HCT116 (cell line): ENCODE results near the gene TGM1. TPM values are rescaled to one million over a fixed set of nuclear protein-coding genes. Genes with fewer than 3 reads are reported as not detected.

Source experiments
- ATAC-seq: fragments of 200-7000 bp; cut with Tn5 transposase; 2 replicates; pipeline ENCODE4 v1.9.1; 2020; ENCODE audit warnings: mild to moderate bottlenecking, moderate library complexity
- BruUV-seq: library from RNA; stranded (reverse); fragments of 400-500 nt; replicated peaks from 2 replicates; lab custom pipeline; 2021; lab: Mats Ljungman, UMichigan
- CTCF ChIA-PET: fragments of 300-600 bp; sonication (Branson Sonifier 250); formaldehyde crosslinking; loops from one replicate; lab custom pipeline; 2021; ENCODE audit warnings: antibody characterized with exemption; lab: Charles Lee
- POLR2A ChIA-PET: fragments of 300-600, 350-600 bp; sonication (Branson Sonifier 250); formaldehyde crosslinking; loops from one replicate; lab custom pipeline; 2021; ENCODE audit warnings: antibody characterized with exemption; lab: Charles Lee
- RAD21 ChIA-PET, 2 experiments: fragments of 300-600 bp; sonication (Branson Sonifier 250); formaldehyde crosslinking; loops; one replicate each; lab custom pipeline; 2023; ENCODE audit warnings: low total read pairs in 2 of 2; ENCODE audit not compliant: uncharacterized antibody in 2 of 2, unreplicated experiment in 2 of 2, low non-redundant PET in 1 of 2; lab: Charles Lee
- DNase-seq: peaks from one replicate; pipeline ENCODE4 v3.0.0-alpha.2; 2010; ENCODE audit warnings: low read depth, low spot score
- H2AFZ ChIP-seq: fragments of 200-600 bp; shearing (Covaris generic), sonication (generic); 2 replicates; pipeline ENCODE4 v1.6.1; 2017; ENCODE audit warnings: low read depth, mixed run types, mixed read lengths, antibody characterized with exemption, low read length; ENCODE audit not compliant: poor library complexity, severe bottlenecking
- H3K27ac ChIP-seq: 2 replicates; pipeline ENCODE4 v1.5.1; 2012; ENCODE audit warnings: low read depth, low read length
- H3K27me3 ChIP-seq: fragments of 200-600 bp; sonication (generic); 2 replicates; pipeline ENCODE4 v1.6.1; 2016; ENCODE audit warnings: mixed run types, low read length, mixed read lengths; ENCODE audit not compliant: insufficient read depth
- H3K36me3 ChIP-seq, 2 experiments: fragments of 200-500 bp in 1 of 2; fragments of 200-600 bp in 1 of 2; sonication (Bioruptor generic) in 1 of 2; sonication (generic) in 1 of 2; 2 replicates each; pipeline versions ENCODE4 v1.5.1 to v1.6.1; 2014 to 2016; ENCODE audit warnings: low read length in 2 of 2, inconsistent platforms in 1 of 2, mixed read lengths in 1 of 2, mixed run types in 1 of 2; ENCODE audit not compliant: insufficient read depth in 2 of 2, control insufficient read depth in 1 of 2
- H3K4me1 ChIP-seq, 2 experiments: fragments of 200-600 bp in 1 of 2; sonication (generic) in 1 of 2; 2 replicates each; pipeline versions ENCODE4 v1.5.1 to v1.6.1; 2012 to 2017; ENCODE audit warnings: low read length in 2 of 2, inconsistent platforms in 1 of 2, mild to moderate bottlenecking in 1 of 2, mixed read lengths in 1 of 2, mixed run types in 1 of 2, moderate library complexity in 1 of 2; ENCODE audit not compliant: insufficient read depth in 2 of 2, control insufficient read depth in 1 of 2
- H3K4me2 ChIP-seq: fragments of 200-600 bp; sonication (generic); 2 replicates; pipeline ENCODE4 v1.6.1; 2017; ENCODE audit warnings: mixed run types, low read length, mixed read lengths
- H3K4me3 ChIP-seq, 2 experiments: fragments of 200-600 bp in 1 of 2; sonication (generic) in 1 of 2; replicated peaks in 1 of 2; 2 replicates each; pipeline ENCODE4 v1.5.1; 2011 to 2016; ENCODE audit warnings: low read length in 2 of 2, control low read depth in 1 of 2, low read depth in 1 of 2, mild to moderate bottlenecking in 1 of 2, mixed read lengths in 1 of 2, mixed run types in 1 of 2
- H3K79me2 ChIP-seq: fragments of 200-600 bp; sonication (generic); 2 replicates; pipeline ENCODE4 v1.6.1; 2017; ENCODE audit warnings: mild to moderate bottlenecking, mixed run types, low read length, moderate library complexity, mixed read lengths; ENCODE audit not compliant: insufficient read depth
- H3K9ac ChIP-seq: fragments of 200-600 bp; sonication (generic); 2 replicates; pipeline ENCODE4 v1.6.1; 2016; ENCODE audit warnings: low read length, mixed read lengths
- H3K9me2 ChIP-seq: fragments of 200-600 bp; sonication (generic), shearing (Covaris generic); 2 replicates; pipeline ENCODE4 v1.6.1; 2017; ENCODE audit warnings: mixed run types, mild to moderate bottlenecking, moderate library complexity; ENCODE audit not compliant: insufficient read depth
- H3K9me3 ChIP-seq, 2 experiments: fragments of 200-500 bp in 1 of 2; fragments of 200-600 bp in 1 of 2; sonication (Bioruptor generic) in 1 of 2; sonication (generic) in 1 of 2; 2 replicates each; pipeline ENCODE4 v1.6.1; 2014 to 2017; ENCODE audit warnings: low read length in 2 of 2, mixed read lengths in 2 of 2, inconsistent platforms in 1 of 2, low read depth in 1 of 2, mild to moderate bottlenecking in 1 of 2, mixed run types in 1 of 2, moderate library complexity in 1 of 2; ENCODE audit not compliant: control insufficient read depth in 1 of 2, insufficient read depth in 1 of 2
- H4K20me1 ChIP-seq: fragments of 200-600 bp; sonication (generic), shearing (Covaris generic); 2 replicates; pipeline ENCODE4 v1.6.1; 2017; ENCODE audit warnings: mixed run types, mild to moderate bottlenecking, moderate library complexity; ENCODE audit not compliant: insufficient read depth
- CEBPB ChIP-seq: IDR thresholded peaks from 2 replicates; pipeline ENCODE4 v1.6.1; 2012; ENCODE audit warnings: low read depth
- EGR1 ChIP-seq: IDR thresholded peaks from 2 replicates; pipeline ENCODE4 v1.6.1; 2012; ENCODE audit warnings: low read depth
- ELF1 ChIP-seq: IDR thresholded peaks from 2 replicates; pipeline ENCODE4 v1.6.1; 2012; ENCODE audit warnings: low read depth, borderline replicate concordance
- EZH2 ChIP-seq: fragments of 200-600 bp; sonication (generic); IDR thresholded peaks from 2 replicates; pipeline ENCODE4 v1.6.1; 2017; ENCODE audit warnings: antibody characterized with exemption, mixed run types
- EZH2phosphoT487 ChIP-seq: fragments of 200-600 bp; IDR thresholded peaks from 2 replicates; pipeline ENCODE4 v1.6.1; 2018; ENCODE audit warnings: antibody characterized with exemption, borderline replicate concordance
- FOSL1 ChIP-seq: IDR thresholded peaks from 2 replicates; pipeline ENCODE4 v1.6.1; 2012; ENCODE audit warnings: low read depth
- POLR2A ChIP-seq: IDR thresholded peaks from 2 replicates; pipeline ENCODE4 v1.7.0; 2011; ENCODE audit warnings: borderline replicate concordance; ENCODE audit not compliant: insufficient read depth, insufficient read length; ENCODE audit errors: extremely low read depth
- POLR2AphosphoS5 ChIP-seq: IDR thresholded peaks from 2 replicates; pipeline ENCODE4 v1.6.1; 2011; ENCODE audit warnings: mild to moderate bottlenecking, low read depth, low read length, moderate library complexity
- RAD21 ChIP-seq: IDR thresholded peaks from 2 replicates; pipeline ENCODE4 v1.6.1; 2012; ENCODE audit warnings: low read depth, mild to moderate bottlenecking
- SIN3A ChIP-seq: IDR thresholded peaks from 2 replicates; pipeline ENCODE4 v1.6.1; 2012; ENCODE audit warnings: low read depth
- SP1 ChIP-seq: IDR thresholded peaks from 2 replicates; pipeline ENCODE4 v1.6.1; 2012; ENCODE audit warnings: low read depth
- TCF7L2 ChIP-seq: IDR thresholded peaks from 2 replicates; pipeline ENCODE4 v1.7.0; 2011; ENCODE audit warnings: borderline replicate concordance, inconsistent platforms; ENCODE audit not compliant: insufficient read depth, insufficient read length; ENCODE audit errors: extremely low read depth
- YY1 ChIP-seq: IDR thresholded peaks from 2 replicates; pipeline ENCODE4 v1.6.1; 2011; ENCODE audit warnings: low read length, low read depth, moderate library complexity, mild to moderate bottlenecking; ENCODE audit not compliant: insufficient replicate concordance; ENCODE audit errors: extremely low read depth
- ZFX ChIP-seq: fragments of 450-650 bp; IDR thresholded peaks from 2 replicates; pipeline ENCODE4 v1.6.1; 2017
- ZNF274 ChIP-seq: fragments of 200-500 bp; sonication (Bioruptor generic); IDR thresholded peaks from 2 replicates; pipeline ENCODE4 v1.6.1; 2014; ENCODE audit warnings: mild to moderate bottlenecking, low read depth, low read length, inconsistent platforms
- intact Hi-C: fragments of 100-400 bp; cut with micrococcal nuclease; formaldehyde crosslinking; loops from 2 replicates; pipeline ENCODE4 v1.10.0; 2022
- total RNA-seq: library from RNA; stranded (reverse); gene quantifications from one replicate; pipeline ENCODE4 v1.2.1, GENCODE V29; 2021; ENCODE audit not compliant: unreplicated experiment
- TF ChIP-seq, protein P1 (sequence below): IDR thresholded peaks from 2 replicates; pipeline ENCODE4 v1.6.1; 2011; ENCODE audit warnings: mild to moderate bottlenecking, low read length, moderate library complexity; ENCODE audit not compliant: insufficient replicate concordance; ENCODE audit errors: extremely low read depth
- TF ChIP-seq, protein P2 (sequence below): IDR thresholded peaks from 2 replicates; pipeline ENCODE4 v1.6.1; 2012; ENCODE audit warnings: low read depth
- TF ChIP-seq, protein P3 (sequence below): IDR thresholded peaks from 2 replicates; pipeline ENCODE4 v1.6.1; 2012
- TF ChIP-seq, protein P4 (sequence below): IDR thresholded peaks from 2 replicates; pipeline ENCODE4 v1.6.1; 2012

Gene TGM1
- total RNA-seq, 1 experiment from 2014 or later = 5.6 TPM

DNA sequence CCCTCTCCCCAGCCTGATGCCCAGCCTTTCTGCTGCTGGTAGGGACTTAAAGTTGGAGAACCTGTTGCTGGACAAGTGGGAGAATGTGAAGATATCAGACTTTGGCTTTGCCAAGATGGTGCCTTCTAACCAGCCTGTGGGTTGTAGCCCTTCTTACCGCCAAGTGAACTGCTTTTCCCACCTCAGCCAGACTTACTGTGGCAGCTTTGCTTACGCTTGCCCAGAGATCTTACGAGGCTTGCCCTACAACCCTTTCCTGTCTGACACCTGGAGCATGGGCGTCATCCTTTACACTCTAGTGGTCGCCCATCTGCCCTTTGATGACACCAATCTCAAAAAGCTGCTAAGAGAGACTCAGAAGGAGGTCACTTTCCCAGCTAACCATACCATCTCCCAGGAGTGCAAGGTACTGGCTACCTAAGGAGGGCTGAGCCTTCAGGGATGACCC is 55.8 kb downstream of the TGM1 start:
- no peaks in the 10 kb centered on the region for H3K4me1 ChIP-seq
- no peak for ATAC-seq
- no peak overlapping the region for H3K27ac ChIP-seq
- no peak overlapping the region for H3K9ac ChIP-seq
- H3K9me2 ChIP-seq = no peaks in the 10 kb centered on the region
- H3K27me3 ChIP-seq = no peaks in the 10 kb centered on the region
- peaks cover 7% of the 10 kb centered on the region; the same call in 1 of the 2 replicates for H3K79me2 ChIP-seq
- H3K4me2 ChIP-seq = no peak overlapping the region
- peaks cover 3 to 5% of the 10 kb centered on the region in 2 experiments; a peak in 1 of 4 replicates for H3K9me3 ChIP-seq
- DNase-seq = no peak
- RAD21 ChIA-PET = no interaction called here
- no peak overlapping the region for H2AFZ ChIP-seq
- H3K4me3 ChIP-seq = no peak overlapping the region
- no peaks in the 10 kb centered on the region for H4K20me1 ChIP-seq
- H3K36me3 ChIP-seq = peaks cover 20 to 34% of the 10 kb centered on the region in 2 experiments
- POLR2A ChIA-PET = interaction anchor here (1.9 kb wide), 1 partner anchor 12 kb away, joined by 4 read pairs; the partner anchor contains the start of gene TM9SF1
- intact Hi-C loops = no loop called here
- no TSS peak for BruUV-seq
- CTCF ChIA-PET = no interaction called here
- no peak for TF ChIP-seq ZFX
- no peak for TF ChIP-seq YY1
- no peak for TF ChIP-seq SIN3A
- no peak for TF ChIP-seq POLR2AphosphoS5
- TF ChIP-seq EZH2 = no peak
- TF ChIP-seq POLR2A = no peak
- TF ChIP-seq EGR1 = no peak
- TF ChIP-seq SP1 = no peak
- TF ChIP-seq, protein P1, sequence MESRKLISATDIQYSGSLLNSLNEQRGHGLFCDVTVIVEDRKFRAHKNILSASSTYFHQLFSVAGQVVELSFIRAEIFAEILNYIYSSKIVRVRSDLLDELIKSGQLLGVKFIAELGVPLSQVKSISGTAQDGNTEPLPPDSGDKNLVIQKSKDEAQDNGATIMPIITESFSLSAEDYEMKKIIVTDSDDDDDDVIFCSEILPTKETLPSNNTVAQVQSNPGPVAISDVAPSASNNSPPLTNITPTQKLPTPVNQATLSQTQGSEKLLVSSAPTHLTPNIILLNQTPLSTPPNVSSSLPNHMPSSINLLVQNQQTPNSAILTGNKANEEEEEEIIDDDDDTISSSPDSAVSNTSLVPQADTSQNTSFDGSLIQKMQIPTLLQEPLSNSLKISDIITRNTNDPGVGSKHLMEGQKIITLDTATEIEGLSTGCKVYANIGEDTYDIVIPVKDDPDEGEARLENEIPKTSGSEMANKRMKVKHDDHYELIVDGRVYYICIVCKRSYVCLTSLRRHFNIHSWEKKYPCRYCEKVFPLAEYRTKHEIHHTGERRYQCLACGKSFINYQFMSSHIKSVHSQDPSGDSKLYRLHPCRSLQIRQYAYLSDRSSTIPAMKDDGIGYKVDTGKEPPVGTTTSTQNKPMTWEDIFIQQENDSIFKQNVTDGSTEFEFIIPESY = no peak
- no peak for TF ChIP-seq EZH2phosphoT487
- no peak for TF ChIP-seq ZNF274
- TF ChIP-seq, protein P2, sequence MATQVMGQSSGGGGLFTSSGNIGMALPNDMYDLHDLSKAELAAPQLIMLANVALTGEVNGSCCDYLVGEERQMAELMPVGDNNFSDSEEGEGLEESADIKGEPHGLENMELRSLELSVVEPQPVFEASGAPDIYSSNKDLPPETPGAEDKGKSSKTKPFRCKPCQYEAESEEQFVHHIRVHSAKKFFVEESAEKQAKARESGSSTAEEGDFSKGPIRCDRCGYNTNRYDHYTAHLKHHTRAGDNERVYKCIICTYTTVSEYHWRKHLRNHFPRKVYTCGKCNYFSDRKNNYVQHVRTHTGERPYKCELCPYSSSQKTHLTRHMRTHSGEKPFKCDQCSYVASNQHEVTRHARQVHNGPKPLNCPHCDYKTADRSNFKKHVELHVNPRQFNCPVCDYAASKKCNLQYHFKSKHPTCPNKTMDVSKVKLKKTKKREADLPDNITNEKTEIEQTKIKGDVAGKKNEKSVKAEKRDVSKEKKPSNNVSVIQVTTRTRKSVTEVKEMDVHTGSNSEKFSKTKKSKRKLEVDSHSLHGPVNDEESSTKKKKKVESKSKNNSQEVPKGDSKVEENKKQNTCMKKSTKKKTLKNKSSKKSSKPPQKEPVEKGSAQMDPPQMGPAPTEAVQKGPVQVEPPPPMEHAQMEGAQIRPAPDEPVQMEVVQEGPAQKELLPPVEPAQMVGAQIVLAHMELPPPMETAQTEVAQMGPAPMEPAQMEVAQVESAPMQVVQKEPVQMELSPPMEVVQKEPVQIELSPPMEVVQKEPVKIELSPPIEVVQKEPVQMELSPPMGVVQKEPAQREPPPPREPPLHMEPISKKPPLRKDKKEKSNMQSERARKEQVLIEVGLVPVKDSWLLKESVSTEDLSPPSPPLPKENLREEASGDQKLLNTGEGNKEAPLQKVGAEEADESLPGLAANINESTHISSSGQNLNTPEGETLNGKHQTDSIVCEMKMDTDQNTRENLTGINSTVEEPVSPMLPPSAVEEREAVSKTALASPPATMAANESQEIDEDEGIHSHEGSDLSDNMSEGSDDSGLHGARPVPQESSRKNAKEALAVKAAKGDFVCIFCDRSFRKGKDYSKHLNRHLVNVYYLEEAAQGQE = no peak
- TF ChIP-seq, protein P3, sequence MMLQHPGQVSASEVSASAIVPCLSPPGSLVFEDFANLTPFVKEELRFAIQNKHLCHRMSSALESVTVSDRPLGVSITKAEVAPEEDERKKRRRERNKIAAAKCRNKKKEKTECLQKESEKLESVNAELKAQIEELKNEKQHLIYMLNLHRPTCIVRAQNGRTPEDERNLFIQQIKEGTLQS = no peak
- no peak for TF ChIP-seq ELF1
- no peak for TF ChIP-seq FOSL1
- TF ChIP-seq RAD21 = no peak
- no peak for TF ChIP-seq CEBPB
- no peak for TF ChIP-seq TCF7L2
- TF ChIP-seq, protein P4, sequence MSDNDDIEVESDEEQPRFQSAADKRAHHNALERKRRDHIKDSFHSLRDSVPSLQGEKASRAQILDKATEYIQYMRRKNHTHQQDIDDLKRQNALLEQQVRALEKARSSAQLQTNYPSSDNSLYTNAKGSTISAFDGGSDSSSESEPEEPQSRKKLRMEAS = no peak
